ENCODE data around the gene LMTK3. TPM values are rescaled to one million over a fixed set of nuclear protein-coding genes. Genes with fewer than 3 reads are reported as not detected.
"Not testable (repeated sequence)": the region's sequence is repeated elsewhere in the genome, so short reads cannot be mapped to it uniquely, and the experiment has no call there.

Gene LMTK3
- polyA plus RNA-seq, 1 donor, result 0.09 TPM

GRCh38 chr19:48506138-48506733 lies 5.4 kb downstream of the LMTK3 start:
- DNase-seq, result no peak

- no peak for DNase-seq
Observed at GRCh38 chr19:48502350-48503018, 9.2 kb downstream of the LMTK3 start.

DNA sequence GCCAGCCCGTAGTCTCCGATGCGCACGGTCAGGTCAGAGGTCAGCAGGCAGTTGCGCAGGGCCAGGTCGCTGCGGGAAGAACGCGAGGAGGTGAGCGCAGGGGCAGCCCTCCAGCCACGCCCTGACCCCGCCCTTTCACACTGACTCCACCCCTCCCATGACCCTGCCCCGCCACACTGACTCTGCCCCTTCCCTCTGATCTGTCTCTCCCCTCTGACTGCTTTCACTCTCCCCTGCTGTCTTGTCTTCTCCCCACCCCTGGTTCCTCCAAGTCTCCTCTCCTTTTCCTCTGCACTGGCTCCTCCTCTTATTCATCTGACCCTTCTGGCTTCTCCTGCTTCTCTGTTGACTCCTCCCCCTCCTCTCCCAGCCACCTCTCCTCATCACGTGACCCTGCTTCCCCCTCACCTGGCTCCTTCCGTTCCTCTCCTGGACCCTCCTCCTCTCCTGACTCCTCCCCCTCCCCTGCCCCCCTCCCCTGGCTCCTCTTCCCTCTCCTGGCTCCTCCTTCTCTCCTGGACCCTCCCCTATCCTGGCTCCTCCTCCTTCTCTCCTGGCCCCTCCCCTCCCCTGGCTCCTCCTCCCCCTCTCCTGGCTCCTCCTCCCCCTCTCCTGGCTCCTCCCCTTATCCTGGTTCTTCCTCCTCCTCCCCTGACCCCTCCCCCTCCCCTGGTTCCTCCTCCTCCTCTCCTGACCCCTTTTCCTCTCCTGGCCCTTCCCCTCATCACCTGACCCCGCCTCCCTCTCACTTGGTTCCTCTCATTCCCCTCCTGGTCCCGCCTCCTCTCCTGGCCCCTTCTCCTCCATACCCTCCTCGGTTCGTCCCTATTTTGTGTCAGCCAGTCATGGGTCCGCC lies 9.9 kb downstream of the LMTK3 start:
- DNase-seq, result no peak

DNA sequence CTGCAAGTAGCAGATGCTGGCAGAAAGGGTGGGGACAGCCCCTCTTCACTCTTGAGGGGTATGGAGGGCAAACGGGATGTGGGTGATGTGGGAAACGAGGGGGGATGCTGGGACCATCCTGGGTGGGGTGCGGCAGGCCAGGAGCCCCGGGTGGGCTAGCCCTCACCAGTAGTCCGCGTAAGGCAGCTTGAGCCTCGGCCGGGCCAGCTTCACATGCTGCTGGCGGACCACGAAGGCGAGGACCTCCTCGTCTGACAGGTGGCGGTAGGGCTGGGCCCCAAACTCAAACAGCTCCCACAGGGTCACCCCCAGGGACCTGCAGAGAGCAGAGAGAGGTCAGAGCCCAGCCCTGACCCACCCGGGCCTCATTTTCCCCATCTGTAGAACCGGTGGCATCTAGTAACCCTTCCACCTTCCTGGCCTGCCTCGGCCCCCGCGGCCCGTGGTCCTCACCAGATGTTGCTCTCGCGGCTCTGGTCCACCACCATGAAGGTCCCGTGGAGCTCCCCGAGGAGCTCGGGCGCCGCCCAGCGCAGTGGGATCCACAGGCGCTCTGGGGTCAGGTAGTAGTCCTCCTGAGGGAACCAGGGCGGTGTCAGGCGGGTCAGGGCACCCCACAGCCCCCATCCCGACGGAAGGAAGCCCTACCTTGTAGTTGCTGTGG lies 10.7 kb downstream of the LMTK3 start:
- no peak for DNase-seq

DNA sequence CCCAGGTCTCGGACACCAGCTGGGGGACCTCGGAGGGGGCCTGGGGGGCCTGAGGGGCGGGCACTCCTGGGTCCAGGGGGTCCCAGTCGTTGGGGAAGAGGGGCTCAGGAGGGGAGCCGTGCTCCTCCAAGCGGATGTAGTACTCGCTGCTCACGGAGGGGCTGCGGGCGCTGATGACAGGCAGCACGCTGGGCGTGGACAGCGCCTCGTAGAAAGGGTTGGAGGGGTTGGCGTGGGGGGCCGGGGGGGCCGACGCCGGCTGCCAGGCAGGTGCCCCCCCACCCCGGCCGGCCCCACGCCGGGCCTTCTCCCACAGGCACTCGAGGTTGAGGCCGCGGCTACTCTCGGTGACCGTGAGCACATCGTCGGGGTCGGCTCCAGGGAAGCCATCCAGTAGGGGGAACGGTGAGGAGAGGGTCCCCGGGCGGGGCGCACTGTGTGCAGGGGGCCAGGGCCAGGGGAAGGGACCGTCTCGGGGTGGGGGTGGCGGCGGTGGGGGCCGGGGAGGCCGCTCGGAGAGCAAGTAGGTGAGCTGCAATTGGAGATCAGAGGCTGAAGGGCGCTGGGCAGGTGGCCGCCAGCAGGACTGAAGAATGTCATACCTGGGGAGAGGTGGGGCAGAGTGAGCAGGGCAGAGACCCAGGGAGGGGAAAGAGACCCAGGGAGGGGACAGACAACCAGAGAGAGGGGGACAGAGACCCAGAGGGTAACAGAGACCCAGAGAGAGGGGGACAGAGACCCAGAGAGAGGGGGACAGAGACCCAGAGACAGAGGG lies 12.1 kb downstream of the LMTK3 start:
- DNase-seq, result no peak

GRCh38 chr19:48498595-48499311 lies 12.9 kb downstream of the LMTK3 start:
- no peak for DNase-seq

DNA sequence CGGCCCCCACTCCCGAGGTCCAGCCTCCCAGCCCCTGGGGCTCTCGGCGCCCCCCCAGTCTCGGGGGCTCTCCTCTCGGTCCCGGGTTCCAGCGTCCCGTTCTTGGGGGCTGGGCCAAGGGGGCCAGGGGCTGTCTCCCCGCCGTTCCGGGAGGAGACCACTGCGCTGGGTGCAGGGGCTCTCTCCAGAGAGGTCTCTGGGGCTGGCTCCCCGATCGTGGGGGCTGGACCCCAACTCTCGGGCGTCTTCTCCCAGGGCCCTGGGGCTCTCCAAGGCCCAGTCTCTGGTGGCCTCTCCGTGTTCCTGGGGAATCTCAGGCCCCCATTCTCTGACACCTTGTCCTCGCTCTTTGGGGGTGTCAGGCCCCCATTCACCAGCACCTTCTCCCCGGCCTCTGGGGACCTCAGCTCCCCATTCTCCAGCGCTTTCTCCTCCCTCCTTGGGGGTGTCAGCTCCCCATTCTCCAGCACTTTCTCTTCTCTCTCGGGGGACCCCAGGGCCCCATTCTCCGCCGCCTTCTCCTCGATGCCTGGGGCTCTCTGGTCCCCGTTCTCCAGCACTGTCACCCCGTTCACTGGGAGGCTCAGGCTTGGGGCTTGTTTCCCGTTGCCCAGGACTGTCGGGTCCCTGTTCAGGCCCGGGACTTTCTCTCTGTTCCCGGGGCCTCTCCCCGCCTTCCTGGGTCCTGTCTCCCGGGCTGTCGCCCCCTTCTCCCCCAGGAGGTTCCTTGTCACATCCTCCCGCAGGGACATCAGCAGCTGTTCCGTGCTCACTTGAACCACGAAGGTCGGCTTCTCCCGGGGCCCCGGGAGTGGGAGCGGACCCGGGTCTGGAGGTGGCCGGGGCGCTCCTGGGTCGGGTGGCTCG lies 13.7 kb downstream of the LMTK3 start:
- no peak for DNase-seq

DNA sequence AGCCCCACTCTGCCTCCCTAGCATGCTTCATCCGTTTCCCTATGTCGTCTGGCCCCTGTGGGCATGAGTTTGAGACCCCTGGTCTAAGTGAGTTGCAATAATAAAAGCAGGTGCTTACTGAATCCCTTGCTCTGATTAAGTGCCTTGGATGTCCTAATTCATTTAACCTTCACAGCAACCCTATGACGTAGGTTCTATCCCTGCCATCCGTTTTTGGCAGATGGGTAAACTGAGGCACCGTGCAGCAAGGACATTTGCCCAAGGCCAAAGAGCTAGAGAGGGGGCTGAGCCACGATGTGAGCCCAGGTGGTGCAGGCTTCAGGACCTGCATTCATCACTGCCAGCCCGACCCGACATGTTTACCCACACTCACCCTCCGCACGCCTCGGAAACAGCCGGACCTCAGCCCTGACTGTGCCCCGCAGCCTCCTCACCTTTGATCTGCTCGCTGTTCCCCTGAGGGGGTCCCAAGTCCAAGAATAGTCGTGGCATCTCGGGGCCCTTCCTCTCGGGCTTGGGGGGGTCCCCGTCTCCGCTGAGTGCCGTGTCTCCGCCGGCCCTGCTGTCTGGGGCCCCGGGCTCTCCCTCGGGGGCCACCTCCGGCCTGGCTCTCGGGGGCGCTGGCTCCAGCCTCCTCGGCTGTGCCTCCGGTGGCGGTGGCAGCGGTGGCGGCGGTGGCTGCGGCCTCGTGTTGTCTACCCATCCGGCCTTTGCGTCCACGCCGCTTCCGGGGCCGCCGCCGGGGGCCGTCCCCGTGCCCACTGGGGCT lies 14.5 kb downstream of the LMTK3 start:
- no peak for DNase-seq

DNA sequence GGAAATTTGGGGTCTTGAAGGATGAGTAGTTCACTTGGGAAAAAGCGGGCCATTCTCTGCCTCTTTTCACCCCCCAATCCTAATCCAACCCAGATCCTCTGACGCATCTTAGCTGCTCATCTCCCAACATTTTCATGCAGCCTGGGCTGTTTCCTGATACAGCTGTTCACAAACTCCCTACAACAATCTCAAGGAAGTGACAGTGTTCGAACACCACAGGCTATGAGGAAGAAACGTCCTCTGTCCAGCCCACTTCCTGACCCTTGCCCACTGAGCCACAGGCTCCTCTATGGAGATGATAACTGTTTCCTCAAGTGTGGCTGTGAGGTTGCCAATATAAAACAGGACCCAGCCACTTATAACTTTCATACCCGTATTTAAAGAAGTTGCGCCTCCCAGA lies 16.2 kb downstream of the LMTK3 start:
- DNase-seq, result no peak

GRCh38 chr19:48493718-48494401 lies 17.8 kb downstream of the LMTK3 start:
- DNase-seq, result no peak

DNA sequence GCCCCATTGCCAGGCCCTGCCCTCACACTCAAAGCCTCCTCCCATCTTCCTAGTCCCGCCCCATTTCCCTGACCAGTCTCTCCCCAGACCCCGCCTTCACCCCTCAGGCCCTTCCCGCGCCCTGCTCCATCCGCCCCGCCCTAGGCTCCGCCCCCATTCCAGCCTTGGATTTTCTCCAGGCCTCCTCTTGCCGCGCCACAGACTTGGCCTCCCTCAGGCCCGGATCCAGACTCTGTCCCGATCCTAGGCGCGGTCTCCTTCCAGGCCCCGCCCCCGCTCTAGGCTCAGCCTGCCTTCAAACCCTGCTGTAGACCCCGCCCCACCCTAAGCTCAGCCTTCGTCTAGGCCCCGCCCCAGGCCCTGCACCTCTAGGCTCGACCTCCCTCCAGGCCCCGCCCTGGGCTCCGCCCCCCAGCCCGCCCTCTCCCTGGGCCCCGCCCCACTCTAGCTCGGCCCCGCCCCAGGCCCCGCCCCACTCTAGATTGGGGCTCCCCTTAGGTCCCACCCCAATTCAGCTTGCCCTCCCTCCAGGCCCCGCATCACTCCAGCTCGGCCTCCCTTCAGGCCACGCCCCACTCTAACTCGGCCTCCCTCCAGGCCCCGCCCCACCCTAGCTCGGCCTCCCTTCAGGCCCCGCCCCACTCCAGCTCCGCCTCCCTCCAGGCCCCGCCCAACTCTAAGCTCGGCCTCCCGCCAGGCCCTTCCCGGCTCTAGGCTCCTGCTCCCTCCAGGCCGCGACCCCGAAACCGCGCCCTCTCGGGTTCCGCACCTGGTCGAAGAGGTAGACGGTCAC lies 18.5 kb downstream of the LMTK3 start:
- DNase-seq, result peak; percentile 85

DNA sequence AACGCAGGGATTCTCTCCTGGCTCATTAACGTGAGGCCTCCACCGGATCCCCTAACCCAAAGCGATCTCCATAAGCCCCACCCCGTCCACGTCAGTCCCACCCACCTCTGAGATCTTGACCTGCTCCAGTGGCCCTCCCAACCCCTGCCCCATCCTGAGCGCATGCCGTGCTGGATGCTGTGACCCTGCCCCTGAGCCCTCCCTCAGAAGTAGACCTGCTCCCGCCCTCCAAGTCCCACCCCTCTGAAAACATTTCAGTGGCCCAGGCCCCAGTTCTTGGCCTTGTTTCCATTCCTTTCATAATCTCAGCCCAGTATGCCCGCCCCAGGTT lies 19.9 kb downstream of the LMTK3 start:
- no peak for DNase-seq

- no peak for DNase-seq
Observed at GRCh38 chr19:48490981-48491792, 20.4 kb downstream of the LMTK3 start.

DNA sequence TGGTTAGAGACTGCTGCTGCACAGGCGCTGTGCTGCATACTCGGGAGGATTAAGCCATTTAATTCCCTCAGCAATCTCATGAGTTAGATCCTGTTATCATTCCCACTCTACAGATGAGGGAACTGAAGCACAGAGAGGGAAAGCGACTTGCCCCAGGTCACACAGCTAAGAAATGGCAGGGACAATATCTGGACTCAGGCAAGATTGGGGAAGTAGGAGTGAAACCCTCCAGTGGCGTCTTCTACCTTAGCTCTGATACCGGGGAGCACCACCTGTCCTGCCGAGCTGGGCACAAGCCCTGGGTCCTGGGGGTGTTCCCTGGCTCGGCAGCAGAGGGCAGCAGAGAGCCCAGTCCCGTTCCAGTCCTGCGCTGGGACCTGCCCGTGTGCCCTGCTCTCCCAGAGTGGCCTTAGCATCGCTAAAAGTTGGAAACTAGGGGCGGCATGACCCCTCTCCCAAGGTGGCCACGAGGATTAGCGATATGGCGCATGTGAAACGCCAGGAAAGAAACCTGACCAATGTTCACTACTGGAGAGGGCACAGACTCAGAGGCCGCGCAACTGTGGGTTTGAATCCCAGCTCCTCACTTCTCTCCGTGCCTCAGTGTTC lies 21.9 kb downstream of the LMTK3 start:
- DNase-seq, result no peak

GRCh38 chr19:48488478-48488877 lies 23.2 kb downstream of the LMTK3 start:
- DNase-seq, result not testable (repeated sequence)

DNA sequence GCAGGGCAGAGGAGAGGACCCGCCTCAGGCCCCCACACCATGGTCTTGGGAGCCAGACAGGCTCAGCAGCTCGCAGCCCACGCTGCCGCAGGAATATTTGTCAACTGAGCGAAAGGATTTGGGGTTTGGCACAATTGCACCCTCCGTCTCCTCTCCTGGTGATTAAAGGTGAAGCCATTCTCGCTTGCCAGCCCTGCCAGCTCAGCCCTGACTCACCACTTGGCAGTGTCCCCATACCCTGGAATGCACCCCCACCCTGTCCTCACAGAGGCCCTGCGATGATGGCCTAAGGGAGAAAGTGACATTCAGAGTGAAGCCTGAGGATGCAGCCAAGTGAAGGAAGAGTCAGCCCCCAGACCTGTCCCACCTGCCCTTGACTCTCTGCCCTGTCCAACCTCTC lies 23.7 kb downstream of the LMTK3 start:
- DNase-seq, result no peak

- no peak for DNase-seq
Observed at GRCh38 chr19:48487544-48487943, 24.1 kb downstream of the LMTK3 start.
